Measurements from ENCODE around the gene EIF1AX. TPM values are rescaled to one million over a fixed set of nuclear protein-coding genes. Genes with fewer than 3 reads are reported as not detected.
A peak's percentile ranks its signal among the peaks of the same experiment; 100 is the strongest.

EIF1AX gene
- total RNA-seq, 1 donor, result 112 TPM

DNA sequence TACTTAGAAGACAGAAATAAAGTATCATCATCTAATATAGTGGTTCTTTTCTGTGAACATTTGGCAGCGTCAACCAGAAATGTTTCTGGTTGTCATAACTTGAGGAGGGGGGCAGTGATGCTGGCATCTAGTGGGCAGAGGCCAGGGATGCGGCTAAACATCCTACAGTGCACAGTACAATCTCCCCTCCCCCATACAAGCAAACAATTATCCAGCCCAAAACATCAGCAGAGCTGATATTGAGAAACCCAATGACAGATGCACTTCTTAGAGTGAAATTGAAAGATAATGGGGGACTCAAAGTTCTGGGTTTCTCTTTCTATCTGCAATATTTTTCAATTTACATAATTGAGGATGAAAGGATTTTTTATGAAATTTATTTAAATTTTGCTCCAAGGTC, 1.9 kb upstream of the EIF1AX start:
- DNase-seq (ENCODE audit: low read depth), result no peak
- H3K4me3 ChIP-seq (ENCODE audit: low read depth, low read length), result no peak overlapping the region
- TF ChIP-seq, protein P1, sequence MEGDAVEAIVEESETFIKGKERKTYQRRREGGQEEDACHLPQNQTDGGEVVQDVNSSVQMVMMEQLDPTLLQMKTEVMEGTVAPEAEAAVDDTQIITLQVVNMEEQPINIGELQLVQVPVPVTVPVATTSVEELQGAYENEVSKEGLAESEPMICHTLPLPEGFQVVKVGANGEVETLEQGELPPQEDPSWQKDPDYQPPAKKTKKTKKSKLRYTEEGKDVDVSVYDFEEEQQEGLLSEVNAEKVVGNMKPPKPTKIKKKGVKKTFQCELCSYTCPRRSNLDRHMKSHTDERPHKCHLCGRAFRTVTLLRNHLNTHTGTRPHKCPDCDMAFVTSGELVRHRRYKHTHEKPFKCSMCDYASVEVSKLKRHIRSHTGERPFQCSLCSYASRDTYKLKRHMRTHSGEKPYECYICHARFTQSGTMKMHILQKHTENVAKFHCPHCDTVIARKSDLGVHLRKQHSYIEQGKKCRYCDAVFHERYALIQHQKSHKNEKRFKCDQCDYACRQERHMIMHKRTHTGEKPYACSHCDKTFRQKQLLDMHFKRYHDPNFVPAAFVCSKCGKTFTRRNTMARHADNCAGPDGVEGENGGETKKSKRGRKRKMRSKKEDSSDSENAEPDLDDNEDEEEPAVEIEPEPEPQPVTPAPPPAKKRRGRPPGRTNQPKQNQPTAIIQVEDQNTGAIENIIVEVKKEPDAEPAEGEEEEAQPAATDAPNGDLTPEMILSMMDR (IDR thresholded peaks at IDR 0.05; ENCODE audit: insufficient read depth, low read length), result no peak

- TF ChIP-seq, protein P1 (IDR thresholded peaks at IDR 0.05; ENCODE audit: insufficient read depth, low read length), result no peak
- H3K4me3 ChIP-seq (ENCODE audit: low read depth, low read length), result no peak overlapping the region
- no peak for DNase-seq (ENCODE audit: low read depth)
Measured at GRCh38 chrX:20143111-20143510, 1.5 kb upstream of the EIF1AX start.

DNA sequence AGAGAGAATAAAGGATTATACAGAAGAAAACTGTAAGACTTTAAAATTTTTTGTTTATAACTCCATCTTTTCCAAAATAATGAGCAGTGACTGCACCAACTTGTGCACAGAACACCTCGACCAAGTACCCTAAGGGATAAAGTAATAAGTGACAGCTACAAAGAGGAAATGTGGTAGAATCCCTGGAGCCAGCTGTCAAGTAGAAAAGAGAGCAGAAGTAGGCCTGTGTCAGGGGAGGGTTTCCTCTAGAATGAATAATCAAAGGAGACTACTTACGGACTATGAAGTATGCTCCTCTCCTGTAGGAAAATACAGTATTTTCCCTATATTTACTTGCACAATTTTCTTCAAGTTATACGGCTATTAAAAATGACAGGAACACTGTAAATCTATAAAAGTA, 1.2 kb downstream of the EIF1AX start:
- DNase-seq (ENCODE audit: low read depth), result no peak
- TF ChIP-seq, protein P1 (IDR thresholded peaks at IDR 0.05; ENCODE audit: insufficient read depth, low read length), result no peak
- peak overlapping the region; percentile 92 for H3K4me3 ChIP-seq (ENCODE audit: low read depth, low read length)

GRCh38 chrX:20139966-20140365, 1.7 kb downstream of the EIF1AX start:
- H3K4me3 ChIP-seq (ENCODE audit: low read depth, low read length), result peak overlapping the region; percentile 92
- DNase-seq (ENCODE audit: low read depth), result peak; percentile 75
- TF ChIP-seq, protein P1 (IDR thresholded peaks at IDR 0.05; ENCODE audit: insufficient read depth, low read length), result no peak

DNA sequence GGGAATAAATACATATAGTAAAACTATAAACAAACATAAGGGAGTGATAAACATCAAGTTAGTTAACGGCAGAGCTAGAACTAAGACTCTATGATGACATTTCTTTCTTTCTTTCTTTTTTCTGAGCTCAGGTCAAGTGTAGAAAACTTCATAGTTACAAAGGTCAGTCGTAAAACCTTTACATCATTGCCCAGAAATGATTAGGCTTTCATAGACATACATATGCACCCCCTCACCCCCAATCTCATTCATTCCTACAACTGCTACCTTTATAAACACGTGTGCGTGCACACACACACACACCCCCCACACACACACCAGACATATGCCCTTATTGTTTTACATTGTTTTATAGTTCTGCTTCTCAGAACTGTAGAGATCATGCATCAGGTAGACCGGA, 5.7 kb downstream of the EIF1AX start:
- TF ChIP-seq, protein P1 (IDR thresholded peaks at IDR 0.05; ENCODE audit: insufficient read depth, low read length), result no peak
- H3K4me3 ChIP-seq (ENCODE audit: low read depth, low read length), result no peak overlapping the region
- DNase-seq (ENCODE audit: low read depth), result no peak

DNA sequence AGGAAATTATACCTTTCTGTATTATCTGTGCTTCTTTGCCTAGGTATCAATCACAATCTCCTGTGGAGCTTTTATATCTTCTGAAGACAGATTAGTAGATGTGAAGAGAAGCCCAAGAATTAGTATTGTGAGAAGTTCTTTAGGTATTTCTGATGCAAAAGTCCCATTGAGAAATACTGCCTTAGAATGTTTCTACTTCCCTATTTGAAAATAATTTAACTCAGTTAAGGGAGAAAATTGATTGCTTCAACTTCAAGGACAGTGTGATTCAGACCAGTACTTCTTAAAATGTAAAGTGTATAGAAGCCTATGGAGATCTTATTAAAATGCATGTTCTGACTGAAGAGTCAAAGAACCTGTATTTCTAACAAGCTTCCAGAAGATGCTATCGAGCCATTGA, 9.0 kb downstream of the EIF1AX start:
- TF ChIP-seq, protein P1 (IDR thresholded peaks at IDR 0.05; ENCODE audit: insufficient read depth, low read length), result no peak
- DNase-seq (ENCODE audit: low read depth), result no peak

GRCh38 chrX:20130357-20130756, 11.3 kb downstream of the EIF1AX start:
- peak; percentile 43 for DNase-seq (ENCODE audit: low read depth)
- H3K4me3 ChIP-seq (ENCODE audit: low read depth, low read length), result no peak overlapping the region
- TF ChIP-seq, protein P1 (IDR thresholded peaks at IDR 0.05; ENCODE audit: insufficient read depth, low read length), result no peak

More for the DNA sequence above, 9.0 kb downstream of the EIF1AX start:
- H3K4me3 ChIP-seq (ENCODE audit: low read depth, low read length), result no peak overlapping the region
